ENCODE data around the gene CACNB4.

GRCh38 chr2:152051436-152051835 is 47.4 kb downstream of the CACNB4 start:
- TF ChIP-seq YY1 (IDR thresholded peaks at IDR 0.05; ENCODE audit: insufficient read depth, insufficient read length) (no peak), ZNF274 (IDR thresholded peaks at IDR 0.05; ENCODE audit: low read depth, low read length) (no peak), SUZ12 (IDR thresholded peaks at IDR 0.05; ENCODE audit: extremely low read depth, insufficient read depth, insufficient read length) (no peak)
